ENCODE data around the gene ADAMTS20.

The ADAMTS20 gene

DNA sequence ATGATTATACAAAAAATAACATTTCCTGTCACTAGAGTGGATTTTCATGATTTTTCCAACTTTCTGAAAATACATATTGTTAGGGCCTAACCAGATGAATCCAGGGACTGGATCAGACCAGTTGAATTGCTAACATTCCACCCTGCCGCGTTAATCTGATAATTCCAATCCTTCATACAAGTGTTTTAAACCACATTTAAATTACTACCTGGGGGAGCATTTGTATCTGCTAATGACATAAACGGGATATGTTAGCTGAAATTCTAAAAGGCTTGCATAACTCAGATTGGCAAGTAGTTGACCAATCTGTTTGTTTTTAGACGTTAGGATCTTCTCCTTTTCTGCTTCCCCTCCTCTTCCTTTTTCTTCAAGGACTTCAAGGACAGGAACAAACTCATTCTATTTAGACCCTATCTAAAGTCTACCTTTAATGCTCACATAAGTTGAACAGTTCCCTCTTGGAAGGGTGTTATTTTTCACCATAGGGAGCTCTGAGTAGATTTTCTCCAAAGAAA lies 239.0 kb downstream of the ADAMTS20 start:
- DNase-seq, result no peak

DNA sequence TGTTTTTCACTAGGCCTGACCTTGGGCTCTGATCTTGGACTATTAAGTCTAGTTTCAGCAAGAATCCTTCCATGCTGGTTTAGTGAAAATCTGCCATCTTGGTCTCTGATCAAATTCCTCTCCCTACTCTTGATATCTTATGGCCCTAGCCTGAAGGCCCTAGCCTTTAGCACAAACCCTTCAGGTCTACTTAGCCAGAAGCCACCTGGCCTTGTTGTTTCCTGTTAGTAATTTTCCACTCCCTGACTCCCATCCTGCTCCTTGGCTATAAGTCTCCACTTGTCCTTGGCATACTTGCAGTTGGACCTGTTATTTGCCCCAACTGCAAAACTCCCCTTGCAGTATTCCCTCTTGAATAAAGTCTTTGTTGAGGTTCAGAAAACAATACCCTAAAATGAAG lies 241.4 kb downstream of the ADAMTS20 start:
- DNase-seq, result no peak

DNA sequence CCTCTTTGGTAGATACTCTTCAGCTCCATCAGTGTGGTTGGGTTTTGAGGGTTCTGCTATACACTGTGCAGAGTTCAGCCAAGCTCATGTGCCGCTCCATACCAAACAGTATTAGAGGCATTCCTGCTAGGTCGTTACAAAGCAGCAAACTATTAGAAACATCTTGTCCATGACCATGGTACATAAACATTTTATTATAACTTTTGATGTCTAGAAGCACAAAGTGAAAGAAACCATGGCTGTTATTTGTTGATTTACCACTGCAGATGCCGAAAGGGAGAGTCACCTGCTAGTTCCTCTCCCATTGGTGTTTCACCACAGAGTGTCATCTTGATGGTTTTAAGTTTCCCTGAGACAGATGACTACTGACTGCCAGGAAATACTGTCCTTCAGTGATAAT lies 242.0 kb downstream of the ADAMTS20 start:
- no peak for DNase-seq

DNA sequence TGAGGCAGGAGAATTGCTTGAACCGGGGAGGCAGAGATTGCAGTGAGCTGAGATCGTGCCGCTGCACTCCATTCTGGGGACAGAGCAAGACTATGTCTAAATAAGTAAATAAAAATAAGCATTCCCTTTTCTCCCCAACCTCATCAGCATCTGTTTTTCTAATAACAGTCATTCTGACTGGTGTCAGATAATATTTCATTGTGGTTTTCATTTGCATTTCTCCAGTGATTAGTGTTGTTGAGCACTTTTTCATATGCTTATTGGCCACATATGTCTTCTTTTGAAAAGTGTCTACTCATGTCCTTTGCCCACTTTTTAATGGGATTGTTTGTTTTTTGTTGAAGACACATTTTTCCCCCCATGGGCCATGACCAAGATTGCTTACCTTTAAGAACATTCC lies 243.2 kb downstream of the ADAMTS20 start:
- DNase-seq, result no peak

DNA sequence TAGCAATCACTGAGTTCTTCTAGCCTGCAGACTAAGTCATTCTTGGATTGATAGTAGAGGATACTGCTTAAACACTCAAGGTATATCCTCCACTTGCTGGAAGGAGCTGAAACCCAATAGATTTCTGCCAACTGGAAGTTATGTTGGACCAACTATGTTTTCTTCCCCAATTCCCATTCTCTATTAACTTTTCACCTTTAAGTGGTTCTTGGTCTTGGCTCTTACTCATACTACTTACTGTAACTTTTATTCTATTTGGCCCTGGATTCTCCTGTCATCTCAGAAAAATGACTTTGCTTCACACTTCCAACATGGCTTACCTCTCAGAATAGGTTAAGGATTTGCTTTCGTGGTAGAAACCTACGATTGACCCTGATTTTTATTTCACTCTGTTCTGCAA lies 244.9 kb downstream of the ADAMTS20 start:
- DNase-seq, result no peak

DNA sequence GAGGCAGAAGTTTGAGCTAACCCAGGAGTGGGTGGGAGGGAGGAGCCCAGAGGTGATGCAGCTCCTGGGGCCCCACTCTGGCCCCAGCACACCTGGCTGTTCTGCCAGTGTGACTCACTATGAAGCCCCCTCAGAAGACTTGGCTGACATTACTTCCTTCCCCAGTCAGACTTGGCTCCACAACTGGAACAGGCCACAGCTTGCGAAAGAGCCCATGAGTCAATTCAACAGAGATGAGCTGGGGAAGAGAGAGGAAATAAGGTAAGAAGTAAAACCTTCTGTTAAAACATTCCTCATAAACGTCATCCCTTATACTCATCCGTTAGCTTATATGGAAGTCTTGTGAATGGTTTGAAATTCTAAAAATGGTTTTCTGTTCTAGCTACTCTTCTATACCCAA lies 245.9 kb downstream of the ADAMTS20 start:
- no peak for DNase-seq

DNA sequence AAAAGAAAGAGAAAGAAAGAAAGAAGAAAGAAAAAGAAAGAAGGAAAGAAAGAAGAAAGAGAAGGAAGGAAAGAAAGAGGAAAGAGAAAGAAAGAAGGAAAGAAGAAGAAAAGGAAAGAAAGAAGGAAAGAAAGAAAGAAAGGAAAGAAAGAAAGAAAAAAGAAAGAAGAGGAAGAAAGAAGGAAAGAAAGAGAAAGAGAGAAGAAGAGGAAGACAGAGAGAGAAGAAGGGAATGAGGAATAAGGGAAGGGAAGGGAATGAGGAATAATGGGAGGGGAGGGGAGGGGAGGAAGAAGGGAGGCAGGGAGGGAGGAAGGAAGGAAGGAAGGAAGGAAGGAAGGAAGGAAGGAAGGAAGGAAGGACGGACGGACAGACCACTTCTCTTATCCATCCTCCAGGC lies 246.9 kb downstream of the ADAMTS20 start:
- DNase-seq, result no peak
